ENCODE data around the gene LMX1A.

LMX1A gene

DNA sequence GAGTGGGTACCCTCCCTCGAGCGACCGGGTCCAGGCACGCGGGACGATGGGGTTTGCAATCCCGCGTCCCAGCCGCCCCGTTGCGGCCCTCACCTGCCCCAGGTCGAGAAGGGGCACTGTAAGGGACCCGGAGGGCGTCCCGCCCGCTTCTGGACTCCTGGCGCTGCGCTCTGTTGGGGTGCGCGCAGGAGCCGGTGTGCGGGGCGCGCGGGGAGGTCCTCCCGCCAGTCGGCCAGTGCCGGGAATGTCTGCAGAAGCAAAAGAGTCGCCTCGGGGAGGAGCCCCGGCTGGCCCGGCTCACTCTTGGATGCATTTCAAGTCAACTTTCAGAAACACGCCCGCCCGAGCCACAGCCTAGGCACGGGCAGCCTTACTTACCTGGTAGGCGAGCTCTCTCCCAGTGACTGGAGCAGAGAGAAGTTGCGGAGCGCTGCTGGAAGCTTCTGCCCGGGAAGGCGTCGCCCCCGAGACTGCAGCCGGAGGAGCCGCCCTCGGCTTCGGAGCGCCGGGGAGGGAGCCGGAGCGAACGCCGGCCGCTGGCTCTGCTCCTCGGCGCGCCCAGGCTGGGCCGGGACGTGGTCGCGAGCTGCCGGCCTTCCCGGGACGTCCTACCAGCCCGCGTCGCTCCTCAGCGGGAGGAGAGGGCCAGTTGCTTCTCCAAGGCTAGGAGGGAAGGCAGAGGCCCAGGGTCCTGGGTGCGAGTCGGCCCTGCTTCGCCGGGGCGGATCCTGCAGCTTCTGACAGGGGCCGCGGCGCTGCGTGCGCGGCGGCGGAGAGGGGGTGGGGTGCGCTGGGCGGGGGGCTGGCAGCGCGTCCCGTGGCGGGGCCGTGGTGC, at the start of gene LMX1A:
Gene LMX1A, minus strand, starts transcription at position 739 of the 835 bp plus-strand sequence. CDS start 1,156 bp downstream, outside the sequence.
- no peak for DNase-seq (ENCODE audit: low read depth)

DNA sequence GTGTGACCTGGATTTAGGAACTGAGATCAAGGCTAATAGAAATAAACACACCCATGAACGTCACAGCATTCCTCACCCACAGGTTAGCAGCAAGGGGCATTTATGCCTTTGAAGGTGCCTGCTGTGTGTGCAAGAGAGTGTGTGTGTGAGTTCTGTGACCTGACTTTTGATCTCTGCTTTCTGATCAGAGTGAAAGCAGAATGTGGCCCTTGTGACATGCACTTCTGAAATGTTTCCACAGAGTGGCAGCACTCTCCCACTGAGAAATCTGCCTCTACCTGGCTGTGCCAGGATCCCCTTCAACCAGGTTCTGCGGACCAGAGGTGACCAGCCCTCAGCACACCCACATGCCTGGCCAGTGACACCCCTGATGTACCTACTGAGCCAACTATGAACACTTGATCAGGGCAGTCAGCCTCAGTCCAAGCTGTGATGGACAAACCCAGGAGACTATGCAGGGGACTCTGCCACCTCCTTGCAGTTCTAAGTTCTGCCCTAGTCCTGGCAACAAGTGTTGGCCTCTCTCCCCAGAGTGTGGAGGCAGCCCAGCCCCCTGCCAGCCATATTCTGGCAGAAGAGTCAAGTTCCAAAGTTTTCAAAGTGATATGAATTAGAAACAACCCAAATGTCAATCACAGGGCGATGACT, 47.4 kb upstream of the LMX1A start:
- no peak for DNase-seq (ENCODE audit: low read depth)

DNA sequence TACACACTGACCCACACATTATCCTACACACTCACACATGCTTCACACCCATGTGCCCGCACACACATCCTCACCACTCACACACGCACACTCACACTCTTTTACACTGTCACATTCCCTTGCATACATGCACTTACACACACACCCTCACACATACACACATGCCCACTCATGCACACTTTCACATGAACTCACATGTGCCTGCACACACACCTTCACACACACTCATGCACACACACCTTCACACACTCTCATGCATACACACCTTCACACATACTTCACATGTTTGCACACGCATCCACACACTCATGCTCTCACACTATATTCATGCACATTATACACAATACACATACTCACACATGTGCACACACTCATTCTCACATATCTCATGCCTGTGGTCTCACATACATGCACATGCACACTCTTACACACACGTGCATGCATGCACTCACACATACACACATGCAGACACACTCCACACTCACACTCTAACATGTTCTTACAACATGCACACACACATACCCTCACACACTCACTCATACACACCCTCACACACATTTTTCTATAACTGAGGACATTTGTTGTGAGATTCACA, 46.1 kb upstream of the LMX1A start:
- DNase-seq (ENCODE audit: low read depth): no peak

DNA sequence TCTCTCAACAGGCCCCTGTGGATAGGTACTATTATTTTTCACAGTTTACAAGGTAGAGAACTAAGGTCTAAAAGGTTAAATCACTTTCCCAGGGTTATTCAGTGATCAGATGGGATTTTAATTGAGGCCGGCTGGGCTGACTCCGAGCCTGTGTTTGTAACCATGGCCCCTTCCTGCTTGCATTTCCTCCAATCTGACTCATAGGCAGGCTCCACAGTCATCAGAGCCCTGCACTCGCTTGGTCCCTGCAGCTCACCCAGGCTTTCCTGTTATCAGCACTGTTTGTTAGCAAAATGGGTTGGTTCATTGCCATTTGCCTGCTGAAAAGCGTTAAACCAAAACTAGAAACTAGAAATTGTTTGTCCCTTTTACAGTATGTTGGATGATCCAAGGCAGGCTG, 41.4 kb upstream of the LMX1A start:
- DNase-seq (ENCODE audit: low read depth): no peak

DNA sequence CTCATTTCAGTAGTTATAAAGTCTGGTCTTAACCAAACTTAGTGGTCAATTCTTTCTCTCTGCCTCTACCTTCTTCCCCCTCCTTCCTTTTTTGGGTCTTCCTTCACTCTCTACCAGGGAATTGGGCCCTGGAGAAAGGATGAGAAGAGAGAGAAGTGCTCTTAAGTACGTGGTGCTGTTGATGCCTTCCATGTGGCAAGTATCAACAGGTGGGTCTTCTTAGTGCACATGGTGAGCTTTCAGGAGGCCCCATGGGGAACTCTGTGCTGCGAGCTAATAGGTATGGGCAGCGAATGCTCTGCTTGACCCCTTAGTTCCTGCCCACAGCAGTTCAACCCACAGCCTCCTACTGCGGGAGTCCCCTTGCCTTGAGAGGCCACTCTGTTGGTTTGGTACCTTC, 39.4 kb upstream of the LMX1A start:
- no peak for DNase-seq (ENCODE audit: low read depth)

DNA sequence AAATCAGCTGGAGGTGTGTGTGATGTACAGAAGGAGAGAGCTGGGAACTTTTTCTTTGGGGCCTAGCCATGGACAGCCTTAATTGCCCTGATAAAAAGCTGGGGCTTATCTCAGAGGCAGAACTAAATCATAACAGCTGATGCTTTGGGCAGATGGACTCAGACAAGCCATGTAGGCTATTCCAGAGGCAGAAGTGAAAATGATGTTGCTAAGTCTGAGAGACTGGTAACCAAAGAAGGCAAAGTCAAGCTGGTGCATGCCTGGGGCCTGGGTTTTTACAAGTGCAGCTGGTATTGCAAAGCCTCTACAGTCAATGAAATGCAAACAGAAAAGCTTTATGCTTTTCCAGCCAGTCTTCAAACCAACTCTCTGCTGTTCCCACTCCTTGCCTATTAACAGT, 39.0 kb upstream of the LMX1A start:
- DNase-seq (ENCODE audit: low read depth): no peak

DNA sequence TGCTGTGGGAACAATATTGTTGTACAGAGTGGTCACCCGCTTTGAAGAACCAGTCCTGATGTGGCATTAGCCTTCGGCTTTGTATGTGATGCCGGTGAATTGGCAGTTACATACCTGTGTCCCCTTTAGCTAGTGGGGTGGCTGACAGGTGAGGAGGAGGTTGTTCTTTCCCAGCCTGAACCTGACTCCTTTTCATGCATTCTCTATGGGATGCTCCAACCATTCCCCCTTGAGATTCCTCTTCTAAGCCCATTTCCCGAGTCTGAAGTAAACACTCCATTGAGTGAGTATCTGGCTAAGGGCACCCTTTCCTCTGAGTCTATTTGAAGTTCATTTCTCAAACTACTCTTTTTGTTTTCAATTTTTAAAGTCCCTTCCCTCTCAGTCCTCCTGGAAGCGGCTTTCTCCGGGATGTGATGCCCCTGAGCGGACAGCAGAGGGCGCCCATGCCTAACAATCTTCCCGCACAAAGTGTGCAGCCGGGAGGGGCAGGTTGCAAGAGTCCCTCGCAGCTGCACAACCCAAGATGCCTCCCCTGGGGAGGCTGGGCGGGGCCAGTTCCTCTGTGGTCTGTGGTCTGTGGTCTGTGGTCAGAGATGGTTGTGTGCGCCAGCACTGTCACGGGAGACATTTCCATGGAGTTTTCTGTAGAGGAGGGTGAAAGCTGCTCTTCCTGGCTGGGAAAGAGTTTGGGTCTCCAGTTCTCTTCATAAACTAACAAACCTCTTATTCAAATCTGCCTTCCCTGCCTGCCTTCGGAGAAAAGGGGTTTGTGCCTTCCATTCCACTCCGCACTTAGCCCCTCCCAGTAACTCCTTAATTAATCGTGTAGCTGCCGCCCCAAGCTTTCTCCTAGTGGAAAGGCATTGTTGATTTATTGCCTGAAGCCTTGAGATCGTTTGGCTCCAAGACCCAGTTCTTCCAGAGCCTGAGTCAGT, 36.4 kb upstream of the LMX1A start:
- DNase-seq (ENCODE audit: low read depth): peak; percentile 81

DNA sequence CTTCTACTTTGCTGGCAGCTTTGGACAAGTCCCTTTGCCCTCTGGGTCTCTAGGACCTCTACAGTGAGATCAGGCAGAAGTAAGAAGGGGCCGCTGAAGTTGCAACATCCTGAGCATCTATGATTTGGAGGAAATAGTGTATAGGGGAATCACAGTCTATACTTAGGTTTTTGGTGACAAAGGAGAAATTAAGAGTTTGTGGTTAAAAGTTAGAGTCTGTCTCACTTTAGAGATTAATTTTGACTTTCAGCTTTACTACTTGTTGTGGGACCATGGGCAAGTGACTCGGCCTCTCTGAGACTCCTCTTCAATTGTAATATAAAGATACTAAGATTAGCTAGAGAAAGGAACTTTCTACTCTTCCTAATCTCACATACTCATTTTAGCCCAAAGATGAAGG, 33.1 kb upstream of the LMX1A start:
- DNase-seq (ENCODE audit: low read depth): no peak

DNA sequence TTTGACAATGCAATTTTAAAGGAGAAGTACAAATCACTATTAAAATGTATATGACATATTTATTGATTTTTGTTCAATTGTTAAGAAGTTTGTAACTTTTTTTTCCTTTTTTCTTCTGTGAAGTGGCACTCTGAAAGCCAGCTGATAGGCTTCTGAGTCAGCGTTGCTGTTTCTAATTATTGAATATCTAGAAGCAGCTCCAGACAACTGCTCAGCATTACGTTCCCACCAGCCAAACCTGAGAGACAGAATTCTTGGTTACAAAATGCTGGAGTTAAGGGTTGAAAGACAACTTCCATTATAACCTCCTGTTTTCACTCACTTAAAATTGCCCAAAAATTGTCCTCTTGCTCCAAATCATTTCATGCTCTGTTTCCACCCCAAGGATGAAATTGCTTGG, 31.4 kb upstream of the LMX1A start:
- DNase-seq (ENCODE audit: low read depth): no peak

DNA sequence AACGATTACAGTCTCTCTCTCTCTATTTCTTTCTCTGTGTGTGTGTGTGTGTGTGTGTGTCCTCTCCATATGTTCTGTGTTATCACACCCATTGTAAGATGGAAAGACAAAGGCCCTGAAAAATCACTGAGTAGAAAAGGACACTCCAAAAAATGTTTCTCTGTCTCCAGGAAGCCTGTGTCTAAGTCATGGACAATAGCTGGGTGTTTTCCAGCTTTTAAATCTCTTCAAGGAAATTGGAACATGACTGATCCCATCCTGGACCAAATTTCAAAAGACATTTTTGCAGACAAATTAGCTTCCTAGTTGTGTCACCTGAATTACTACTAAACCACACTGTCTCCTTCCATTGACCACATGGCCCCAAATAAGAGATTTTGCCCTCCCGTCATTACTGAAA, 31.0 kb upstream of the LMX1A start:
- no peak for DNase-seq (ENCODE audit: low read depth)

DNA sequence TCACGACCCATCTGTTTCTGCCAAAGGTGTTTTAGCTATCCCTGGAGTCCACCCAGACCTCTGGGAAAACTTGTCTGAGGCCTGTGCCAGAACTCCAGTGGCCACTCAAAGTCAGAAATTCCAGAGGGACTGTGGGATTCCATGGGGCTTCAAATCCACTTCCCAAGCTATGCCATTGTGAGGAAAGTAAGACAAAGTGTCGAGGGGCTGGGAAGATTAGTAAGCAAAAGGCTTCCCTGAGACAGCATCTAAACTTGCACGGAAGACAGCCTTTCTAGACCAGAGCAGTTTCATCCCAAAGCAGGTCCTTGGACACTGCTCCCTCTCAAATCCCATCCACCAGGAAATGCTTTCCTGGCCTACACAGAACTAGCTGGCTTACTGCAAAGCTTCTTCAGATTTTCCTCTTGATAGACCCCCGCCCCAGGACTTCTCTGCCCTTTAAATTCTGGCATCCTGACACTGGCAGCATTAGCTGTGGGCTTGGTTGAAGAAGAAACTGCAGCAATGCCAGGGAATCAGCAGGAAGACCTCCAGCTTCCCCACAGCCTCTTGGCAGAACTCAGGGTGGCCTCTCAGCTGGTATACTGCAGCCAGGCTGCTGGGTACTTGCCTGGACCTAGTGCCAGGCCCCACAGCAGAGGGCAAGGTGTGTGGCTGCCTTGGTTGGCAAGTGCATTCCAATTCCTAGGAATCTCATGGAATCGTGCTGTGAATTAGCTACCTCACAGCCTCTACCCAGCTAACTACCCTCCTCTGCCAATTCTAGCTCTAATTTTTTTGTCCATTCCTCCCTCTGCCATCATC, 27.3 kb upstream of the LMX1A start:
- DNase-seq (ENCODE audit: low read depth): no peak

DNA sequence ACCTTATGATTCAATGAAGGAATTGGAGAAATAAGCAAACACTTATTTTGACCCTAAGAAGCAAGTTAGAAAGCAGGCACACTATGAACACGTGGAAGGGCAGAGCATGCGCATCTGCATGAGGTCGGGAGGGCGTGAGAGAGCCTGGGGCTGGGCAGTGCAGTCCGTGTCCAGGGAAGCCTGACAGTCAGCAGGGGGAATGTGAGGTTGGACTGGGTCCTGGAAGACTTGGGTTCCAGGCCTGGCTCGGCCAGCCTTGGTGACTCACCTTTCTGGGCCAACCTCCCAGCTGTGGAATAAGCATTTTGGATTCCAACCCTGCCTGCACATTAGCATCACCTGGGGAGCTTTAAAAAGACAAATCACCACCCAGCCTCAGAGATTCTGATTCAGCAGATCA, 26.6 kb upstream of the LMX1A start:
- DNase-seq (ENCODE audit: low read depth): no peak

DNA sequence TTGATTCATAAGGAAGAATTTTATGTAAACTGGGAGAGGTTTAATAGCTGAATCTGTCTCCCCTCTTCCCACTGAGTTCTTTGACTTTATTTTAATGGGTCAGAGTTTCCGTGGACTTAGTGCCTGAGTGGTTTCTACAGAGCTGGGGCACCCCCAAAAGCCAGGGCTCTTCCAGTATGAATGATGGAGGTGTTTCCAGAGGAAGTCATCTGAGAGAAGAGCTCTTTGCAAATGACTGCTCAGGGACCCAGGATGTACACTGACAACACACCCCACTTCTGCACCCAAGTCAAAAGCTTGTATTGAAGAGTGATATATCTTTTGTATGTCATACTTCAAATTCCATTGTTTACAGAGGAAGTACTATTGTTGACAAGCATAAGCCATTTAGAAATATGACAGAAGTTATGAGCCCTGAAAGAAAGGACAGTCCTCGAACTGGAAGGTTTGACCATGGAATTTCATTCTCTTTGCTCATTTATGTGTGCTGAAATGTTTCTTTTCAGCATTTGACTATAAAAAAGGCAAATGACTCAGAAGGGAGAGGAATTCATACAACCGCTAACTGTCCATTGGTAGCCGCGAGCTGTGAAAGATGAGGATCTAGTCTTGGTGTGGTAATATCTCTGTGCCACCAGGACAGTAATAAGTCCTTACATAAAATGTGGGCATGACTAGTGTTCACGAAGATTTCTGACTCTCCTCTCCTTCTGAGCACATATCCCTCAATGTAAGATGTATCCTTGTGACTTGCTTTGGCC, 25.4 kb upstream of the LMX1A start:
- DNase-seq (ENCODE audit: low read depth): no peak

DNA sequence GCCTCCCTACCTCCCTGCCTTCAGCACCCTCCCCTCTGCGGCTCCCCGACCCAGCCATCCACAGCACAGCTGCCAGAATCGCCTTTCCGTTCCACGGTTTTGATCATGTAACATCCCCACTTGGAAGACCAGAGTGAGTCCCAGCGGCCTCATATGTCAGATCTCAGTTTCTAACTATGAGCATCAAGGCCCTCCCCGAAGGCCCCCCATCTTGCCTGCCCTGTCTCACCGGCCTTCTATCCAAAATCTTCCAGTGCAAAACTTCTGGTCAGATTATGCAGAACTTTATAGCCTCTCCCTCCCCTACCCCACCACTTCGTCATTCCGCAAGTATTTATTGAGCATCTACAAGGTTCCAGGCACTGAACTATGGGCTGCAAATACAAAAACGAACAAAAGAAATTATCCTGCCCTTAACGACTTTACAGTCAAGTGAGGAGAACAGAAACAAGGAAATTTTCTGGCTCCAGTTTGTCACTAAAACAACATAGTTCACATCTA, 20.3 kb upstream of the LMX1A start:
- DNase-seq (ENCODE audit: low read depth): no peak

DNA sequence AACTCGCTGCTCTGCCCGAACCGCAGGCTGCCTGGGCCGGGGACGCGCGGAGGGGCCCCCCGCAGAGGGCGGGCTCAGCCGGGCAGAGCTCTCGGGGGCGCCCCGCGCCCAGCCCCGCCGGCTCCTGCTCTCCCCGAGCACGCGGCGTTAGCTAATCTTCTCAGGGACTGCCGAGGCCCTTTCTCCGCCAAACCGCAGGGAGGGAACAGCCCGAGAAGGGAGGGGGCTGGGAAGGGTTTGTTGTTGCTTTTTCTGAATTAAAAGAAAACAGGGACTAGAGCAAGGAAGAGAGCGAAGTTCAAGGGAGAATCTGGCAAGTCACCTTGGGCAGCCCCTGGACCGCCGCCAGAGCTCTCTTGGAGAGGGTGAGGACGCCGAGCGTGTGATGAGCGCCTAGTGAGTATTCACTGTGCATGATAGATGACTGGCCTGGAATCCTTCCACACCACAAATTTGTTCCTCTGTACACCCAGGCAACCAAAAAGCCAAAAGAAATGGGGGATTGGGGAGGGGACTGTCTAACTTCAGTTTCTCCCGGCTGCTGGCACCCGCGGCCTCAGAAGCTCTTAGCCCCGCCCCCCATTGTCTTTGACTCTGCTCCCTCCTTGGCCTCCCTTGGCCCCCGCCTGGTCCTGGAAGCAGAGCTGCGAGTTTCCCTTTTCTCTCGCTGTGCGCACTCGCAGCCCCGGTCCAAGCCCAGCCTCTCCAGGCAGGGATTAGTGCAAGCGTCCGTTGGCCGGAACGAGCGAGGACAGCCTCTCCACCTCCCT, 19.7 kb upstream of the LMX1A start:
- no peak for DNase-seq (ENCODE audit: low read depth)

DNA sequence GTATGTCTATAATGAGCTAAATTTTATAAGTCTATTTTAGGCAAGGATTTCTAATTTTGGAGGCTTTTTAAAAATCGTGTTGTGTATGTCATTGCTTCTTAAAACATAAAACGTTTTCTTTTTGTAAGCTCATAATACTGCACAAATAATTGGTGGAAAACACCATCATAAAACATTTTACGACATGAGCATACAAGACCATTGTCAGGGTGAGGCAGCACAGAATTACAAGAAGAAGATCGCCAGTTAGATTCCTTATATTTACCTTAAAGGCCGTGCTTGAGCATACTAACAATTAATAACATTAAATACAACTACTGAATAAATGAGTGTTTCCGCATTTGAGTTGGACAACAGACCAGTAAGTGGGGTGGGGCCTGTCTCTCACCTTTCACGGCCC, 19.1 kb upstream of the LMX1A start:
- DNase-seq (ENCODE audit: low read depth): no peak

DNA sequence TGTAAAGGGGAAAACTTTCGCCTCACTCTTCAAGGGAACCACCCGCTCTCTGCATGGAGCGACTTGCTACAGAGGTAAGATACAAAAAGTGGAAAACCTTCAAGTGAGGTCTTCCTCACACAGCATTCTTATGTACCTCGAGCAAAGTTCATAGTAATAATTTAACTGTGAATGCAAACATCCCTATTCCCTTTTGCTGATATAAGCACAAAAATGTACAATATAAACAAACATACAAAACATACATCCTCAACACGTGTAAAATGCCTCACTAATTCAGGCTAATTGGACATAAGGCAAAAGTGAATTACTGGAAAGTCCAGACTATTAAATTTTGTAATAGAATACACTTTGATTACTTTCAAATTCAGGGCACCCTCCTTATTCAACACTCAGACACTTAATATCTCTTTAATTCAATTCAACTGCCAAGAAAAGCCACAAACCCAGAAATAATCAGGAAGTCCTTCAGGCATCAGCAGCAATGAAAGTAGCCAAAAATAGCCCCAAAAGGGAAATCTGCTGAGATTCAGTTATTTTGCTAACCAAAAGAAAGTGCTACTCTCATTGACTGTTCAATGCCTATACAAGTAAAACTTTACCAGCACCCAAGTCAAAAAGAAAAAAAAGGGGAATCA, 15.2 kb upstream of the LMX1A start:
- DNase-seq (ENCODE audit: low read depth): no peak

DNA sequence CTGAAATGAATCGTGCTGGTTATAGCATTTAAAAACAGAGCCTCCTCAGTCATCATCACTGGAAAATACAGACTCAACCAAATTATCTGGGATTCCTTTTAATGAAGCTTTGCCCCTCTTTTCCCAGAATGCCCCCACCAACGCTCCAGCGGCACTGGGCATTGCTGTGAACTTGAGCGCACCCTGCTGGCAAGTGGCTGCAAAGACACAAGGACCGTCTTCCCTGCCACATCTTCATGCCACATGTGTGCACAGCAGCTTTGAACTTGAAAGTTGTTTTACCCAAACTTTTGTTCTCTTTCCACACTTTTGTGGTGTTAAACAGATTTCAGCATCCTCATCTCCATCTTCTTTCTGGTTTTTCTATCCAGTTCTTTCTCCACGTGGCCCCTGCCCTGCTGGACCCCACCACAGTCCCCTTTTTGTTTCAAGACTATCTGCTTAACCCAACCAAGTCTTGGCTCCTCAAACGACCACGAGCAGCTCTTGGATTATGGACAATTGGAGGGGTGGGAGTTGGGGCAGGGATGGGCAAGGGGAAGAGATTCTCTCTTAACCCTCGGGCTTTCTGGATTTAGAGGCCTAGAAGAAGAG, 12.8 kb upstream of the LMX1A start:
- peak; percentile 28 for DNase-seq (ENCODE audit: low read depth)
